ENCODE results near the gene OR10G2. TPM values are rescaled to one million over a fixed set of nuclear protein-coding genes. Genes with fewer than 3 reads are reported as not detected.

The OR10G2 gene
- total and polyA plus RNA-seq, 2 experiments from 2014 or later, result not detected

- H2AFZ ChIP-seq, result no peak within 1 kb of the TSS
- no peaks in the 10 kb centered on the region for H3K79me2 ChIP-seq (ENCODE audit: insufficient read depth)
- no peak within 1 kb of the TSS for H3K4me3 ChIP-seq
- 3 to 10% methylated on average over 2 of the region's 2 CpGs for WGBS, 2 experiments (ENCODE audit: low coverage in 1 of 2, low lambda C conversion rate in 2 of 2, missing lambda C conversion rate in 2 of 2)
- no peaks in the 10 kb centered on the region for H3K36me3 ChIP-seq (ENCODE audit: low read depth)
- no peaks in the 10 kb centered on the region for H3F3A ChIP-seq (ENCODE audit: insufficient read depth)
- no peaks in the 10 kb centered on the region for H3K9me2 ChIP-seq (ENCODE audit: insufficient read depth)
- no peaks in the 10 kb centered on the region for H3K4me1 ChIP-seq (ENCODE audit: insufficient read depth)
- no peaks in the 10 kb centered on the region for H4K20me1 ChIP-seq (ENCODE audit: insufficient read depth)
- H3K27me3 ChIP-seq (replicated peaks; ENCODE audit: insufficient read depth), result no peaks in the 10 kb centered on the region
- no peak within 1 kb of the TSS for H3K27ac ChIP-seq
- no peak within 1 kb of the TSS for H3K9ac ChIP-seq
- H3K4me2 ChIP-seq (ENCODE audit: unreplicated experiment), result no peak within 1 kb of the TSS
- TF ChIP-seq EZH2 (IDR thresholded peaks at IDR 0.05; ENCODE audit: insufficient read depth, poor library complexity, severe bottlenecking), result no peak
- no peak for TF ChIP-seq EZH2phosphoT487 (IDR thresholded peaks at IDR 0.05; ENCODE audit: insufficient read depth, low read depth)
- DNase-seq, result no peak
- no peaks in the 10 kb centered on the region for H3K9me3 ChIP-seq (ENCODE audit: low read depth)
- in situ Hi-C loops (cut with MboI), result no loop called here
These were observed 18.7 kb upstream of the OR10G2 start, which contains the start of gene OR4E2 for GRCh38 chr14:21653331-21653885. TSS of gene OR4E2 (plus strand) at chr14:21653835. CDS start at chr14:21665083, 11,248 bp downstream.

GRCh38 chr14:21652209-21652808 is 17.6 kb upstream of the OR10G2 start:
- no peak for DNase-seq
- Histone ChIP-seq H2AFZ (no peak overlapping the region), H3K36me3 (ENCODE audit: low read depth) (no peaks in the 10 kb centered on the region), H3K4me3 (no peak overlapping the region), H3K4me1 (ENCODE audit: insufficient read depth) (no peaks in the 10 kb centered on the region), H3K27ac (no peak overlapping the region), H3K9ac (no peak overlapping the region), H3K9me3 (ENCODE audit: low read depth) (no peaks in the 10 kb centered on the region), H3K27me3 (replicated peaks; ENCODE audit: insufficient read depth) (no peaks in the 10 kb centered on the region), H3K4me2 (ENCODE audit: unreplicated experiment) (no peak overlapping the region), H4K20me1 (ENCODE audit: insufficient read depth) (no peaks in the 10 kb centered on the region), H3K79me2 (ENCODE audit: insufficient read depth) (no peaks in the 10 kb centered on the region), H3K9me2 (ENCODE audit: insufficient read depth) (no peaks in the 10 kb centered on the region), H3F3A (ENCODE audit: insufficient read depth) (no peaks in the 10 kb centered on the region)
- WGBS, 2 experiments (ENCODE audit: low coverage in 1 of 2, low lambda C conversion rate in 2 of 2, missing lambda C conversion rate in 2 of 2), result 4 to 7% methylated on average over 1 of the region's 1 CpG
- no peak for TF ChIP-seq EZH2 (IDR thresholded peaks at IDR 0.05; ENCODE audit: insufficient read depth, poor library complexity, severe bottlenecking)
- no peak for TF ChIP-seq EZH2phosphoT487 (IDR thresholded peaks at IDR 0.05; ENCODE audit: insufficient read depth, low read depth)
- in situ Hi-C loops (cut with MboI), result no loop called here

GRCh38 chr14:21647380-21647779 is 12.6 kb upstream of the OR10G2 start:
- Histone ChIP-seq H3K4me1 (ENCODE audit: insufficient read depth) (no peaks in the 10 kb centered on the region), H3F3A (ENCODE audit: insufficient read depth) (no peaks in the 10 kb centered on the region), H3K27ac (no peak overlapping the region), H4K20me1 (ENCODE audit: insufficient read depth) (no peaks in the 10 kb centered on the region), H2AFZ (no peak overlapping the region), H3K36me3 (ENCODE audit: low read depth) (no peaks in the 10 kb centered on the region), H3K9ac (no peak overlapping the region), H3K4me2 (ENCODE audit: unreplicated experiment) (no peak overlapping the region), H3K79me2 (ENCODE audit: insufficient read depth) (no peaks in the 10 kb centered on the region), H3K9me3 (ENCODE audit: low read depth) (no peaks in the 10 kb centered on the region), H3K9me2 (ENCODE audit: insufficient read depth) (no peaks in the 10 kb centered on the region), H3K4me3 (no peak overlapping the region), H3K27me3 (replicated peaks; ENCODE audit: insufficient read depth) (no peaks in the 10 kb centered on the region; the same call in 1 of the 2 replicates)
- in situ Hi-C loops (cut with MboI), result no loop called here
- TF ChIP-seq EZH2phosphoT487 (IDR thresholded peaks at IDR 0.05; ENCODE audit: insufficient read depth, low read depth) (no peak), EZH2 (IDR thresholded peaks at IDR 0.05; ENCODE audit: insufficient read depth, poor library complexity, severe bottlenecking) (no peak)
- DNase-seq, result peak; percentile 2

- Histone ChIP-seq H3K27me3 (replicated peaks; ENCODE audit: insufficient read depth) (no peaks in the 10 kb centered on the region; the same call in 1 of the 2 replicates), H3F3A (ENCODE audit: insufficient read depth) (no peaks in the 10 kb centered on the region), H3K4me2 (ENCODE audit: unreplicated experiment) (no peak overlapping the region), H3K9me2 (ENCODE audit: insufficient read depth) (no peaks in the 10 kb centered on the region), H3K4me1 (ENCODE audit: insufficient read depth) (no peaks in the 10 kb centered on the region), H3K36me3 (ENCODE audit: low read depth) (no peaks in the 10 kb centered on the region), H2AFZ (no peak overlapping the region), H3K9ac (no peak overlapping the region), H3K4me3 (no peak overlapping the region), H3K9me3 (ENCODE audit: low read depth) (no peaks in the 10 kb centered on the region), H4K20me1 (ENCODE audit: insufficient read depth) (no peaks in the 10 kb centered on the region), H3K79me2 (ENCODE audit: insufficient read depth) (no peaks in the 10 kb centered on the region), H3K27ac (no peak overlapping the region)
- WGBS, 2 experiments (ENCODE audit: low coverage in 1 of 2, low lambda C conversion rate in 2 of 2, missing lambda C conversion rate in 2 of 2), result 14 to 16% methylated on average over 5 of the region's 5 CpGs
- in situ Hi-C loops (cut with MboI), result no loop called here
- no peak for DNase-seq
- TF ChIP-seq EZH2phosphoT487 (IDR thresholded peaks at IDR 0.05; ENCODE audit: insufficient read depth, low read depth) (no peak), EZH2 (IDR thresholded peaks at IDR 0.05; ENCODE audit: insufficient read depth, poor library complexity, severe bottlenecking) (no peak)
These were observed 8.7 kb upstream of the OR10G2 start for GRCh38 chr14:21643407-21643806.
